Measurements from ENCODE around the gene TRPM2. TPM values are rescaled to one million over a fixed set of nuclear protein-coding genes. Genes with fewer than 3 reads are reported as not detected.

TRPM2 gene
- total and polyA plus RNA-seq, 2 donors (not counting 3 experiments of a cell fraction or from before 2014, with no cell fraction given) = not detected

GRCh38 chr21:44425895-44426662, 72.7 kb downstream of the TRPM2 start:
- Histone ChIP-seq H3K27me3 (ENCODE audit: control insufficient read depth in 2 of 2, insufficient read depth in 2 of 2, low read length in 2 of 2) (no peaks in the 10 kb centered on the region), H4K20me1 (replicated peaks; ENCODE audit: control insufficient read depth, extremely low read depth, insufficient read depth, low read length) (no peaks in the 10 kb centered on the region), H3K4me2 (ENCODE audit: insufficient read depth, low read length) (no peak overlapping the region), H3K79me2 (ENCODE audit: control insufficient read depth, insufficient read depth, low read length) (no peaks in the 10 kb centered on the region), H3K4me3 (replicated peaks in 1 of 3; ENCODE audit: insufficient read depth in 1 of 3, low read depth in 1 of 3, low read length in 3 of 3) (no peak overlapping the region), H3K9me1 (replicated peaks; ENCODE audit: control insufficient read depth, extremely low read depth, insufficient read depth, low read length) (no peaks in the 10 kb centered on the region), H3K36me3 (ENCODE audit: control insufficient read depth in 2 of 2, extremely low read depth in 1 of 2, insufficient read depth in 2 of 2, low read length in 2 of 2) (no peaks in the 10 kb centered on the region), H3K27ac (ENCODE audit: insufficient read depth, low read depth, low read length) (no peak overlapping the region), H3K9ac (replicated peaks; ENCODE audit: extremely low read depth, insufficient read depth, low read length) (no peak overlapping the region), H3K4me1 (ENCODE audit: control insufficient read depth, extremely low read depth, insufficient read depth, low read length) (no peaks in the 10 kb centered on the region), H2AFZ (ENCODE audit: low read depth, low read length) (no peak overlapping the region), H3K9me3 (replicated peaks; ENCODE audit: control insufficient read depth, insufficient read depth, low read length) (no peaks in the 10 kb centered on the region)
- DNase-seq (ENCODE audit: low read depth, low spot score) = no peak
- TF ChIP-seq EZH2 (IDR thresholded peaks at IDR 0.05; ENCODE audit: borderline replicate concordance, low read depth, low read length, severe bottlenecking) (no peak), POLR2AphosphoS5 (IDR thresholded peaks at IDR 0.05; ENCODE audit: insufficient read depth, low read depth, low read length) (no peak), MAX (IDR thresholded peaks at IDR 0.05; ENCODE audit: insufficient read depth, insufficient read length) (no peak), GATA2 (IDR thresholded peaks at IDR 0.05; ENCODE audit: insufficient read depth, insufficient read length, low read depth, low read length) (no peak), JUN (IDR thresholded peaks at IDR 0.05; ENCODE audit: borderline replicate concordance, insufficient read depth, insufficient read length, low read depth) (no peak), FOS (IDR thresholded peaks at IDR 0.05; ENCODE audit: borderline replicate concordance, insufficient read depth, low read length) (no peak), CTCF (IDR thresholded peaks at IDR 0.05; ENCODE audit: extremely low read depth in 1 of 2, insufficient read depth in 1 of 2, low read depth in 1 of 2, low read length in 2 of 2) (no peak), POLR2A (IDR thresholded peaks at IDR 0.05; ENCODE audit: low read depth, low read length) (no peak), MYC (IDR thresholded peaks at IDR 0.05; ENCODE audit: low read depth, low read length) (no peak)
- intact Hi-C loops (cut with micrococcal nuclease) (no loop called here), dilution Hi-C loops (cut with MboI; ENCODE audit: extremely low pct_ligation_motif_present, low sequenced_read_pairs) (no loop called here)
- no peak for FAIRE-seq
- ChIA-PET POLR2A (no interaction called here), CTCF (no interaction called here)
- no TSS peak for BruUV-seq (replicated peaks)

Measured in endothelial cell of umbilical vein (primary cell).